Activated B cell treated with CpG ODN at 0.5 μM for 24 hours (primary cell): ENCODE data around the gene MROH2A. TPM values are rescaled to one million over a fixed set of nuclear protein-coding genes. Genes with fewer than 3 reads are reported as not detected.
A peak's percentile ranks its signal among the peaks of the same experiment; 100 is the strongest.

Experiments
- ATAC-seq: fragments of 200-7000 bp; cut with Tn5 transposase; one replicate; pipeline ENCODE4 v1.10.0; 2021; ENCODE audit warnings: low read depth, mild to moderate bottlenecking, moderate library complexity
- CTCF ChIA-PET: fragments of 350-600 bp; sonication (Branson Sonifier 250); formaldehyde crosslinking; loops from one replicate; lab custom pipeline; 2021; ENCODE audit warnings: antibody characterized with exemption; lab: Charles Lee
- POLR2A ChIA-PET: fragments of 350-600 bp; sonication (Branson Sonifier 250); formaldehyde crosslinking; loops from one replicate; lab custom pipeline; 2021; ENCODE audit warnings: antibody characterized with exemption; lab: Charles Lee
- DNase-seq: peaks from one replicate; pipeline ENCODE4 v3.0.0; 2022
- H3K27ac Mint-ChIP-seq: one replicate; pipeline ENCODE4 v1.8.0; 2020; ENCODE audit warnings: mixed read lengths
- H3K27me3 Mint-ChIP-seq: one replicate; pipeline ENCODE4 v1.8.0; 2021; ENCODE audit warnings: mixed read lengths
- H3K36me3 Mint-ChIP-seq: one replicate; pipeline ENCODE4 v1.8.0; 2021; ENCODE audit warnings: low read depth, mixed read lengths
- H3K4me1 Mint-ChIP-seq: one replicate; pipeline ENCODE4 v1.8.0; 2021; ENCODE audit warnings: mixed read lengths
- H3K4me3 Mint-ChIP-seq: one replicate; pipeline ENCODE4 v1.8.0; 2020; ENCODE audit warnings: mild to moderate bottlenecking, mixed read lengths
- H3K9me3 Mint-ChIP-seq: one replicate; pipeline ENCODE4 v1.8.0; 2020; ENCODE audit warnings: mixed read lengths
- CTCF ChIP-seq: fragments of 200-600 bp; IDR thresholded peaks from one replicate; pipeline ENCODE4 v1.8.0; 2022; ENCODE audit warnings: antibody characterized with exemption, mild to moderate bottlenecking
- intact Hi-C: fragments of 100-400 bp; cut with micrococcal nuclease; formaldehyde crosslinking; loops from one replicate; pipeline ENCODE4 v1.15.1; 2024
- total RNA-seq: library from RNA; stranded (reverse); gene quantifications from 2 replicates; pipeline ENCODE4 v1.2.3, GENCODE V29; 2022

Gene MROH2A
- total RNA-seq, 1 donor from 2014 or later = not detected

GRCh38 chr2:233831011-233831721 is 53.0 kb downstream of the MROH2A start:
- no peak overlapping the region for H3K27ac Mint-ChIP-seq
- CTCF ChIA-PET = no interaction called here
- no peaks in the 10 kb centered on the region for H3K27me3 Mint-ChIP-seq
- peaks cover 4% of the 10 kb centered on the region for H3K4me1 Mint-ChIP-seq
- no peaks in the 10 kb centered on the region for H3K36me3 Mint-ChIP-seq
- intact Hi-C loops = no loop called here
- DNase-seq (no peak), ATAC-seq (peak; percentile 18)
- no peak overlapping the region for H3K4me3 Mint-ChIP-seq
- no peaks in the 10 kb centered on the region for H3K9me3 Mint-ChIP-seq
- POLR2A ChIA-PET = no interaction called here
- no peak for TF ChIP-seq CTCF

DNA sequence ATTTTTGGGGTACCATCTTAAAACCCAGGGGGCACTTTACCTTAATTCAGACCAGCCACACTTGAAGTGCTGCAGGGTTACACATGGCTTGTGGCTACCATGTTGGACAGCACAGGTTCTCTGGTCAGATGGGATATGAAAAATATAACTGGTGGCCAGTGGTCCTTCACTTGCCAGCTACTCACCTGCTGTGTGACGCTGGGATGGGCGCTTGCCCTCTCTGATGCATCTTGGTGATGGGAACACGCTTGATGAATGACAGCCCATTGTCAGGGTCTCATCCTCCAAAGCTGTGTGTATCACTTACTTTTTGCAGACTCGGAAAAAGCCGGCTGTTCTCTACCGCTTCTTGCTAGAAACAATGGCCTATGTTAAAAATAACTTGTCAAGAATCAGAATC is 53.7 kb downstream of the MROH2A start:
- ATAC-seq = no peak
- ChIA-PET CTCF (no interaction called here), POLR2A (no interaction called here)
- Mint-ChIP-seq H3K4me1 (peaks cover 4% of the 10 kb centered on the region), H3K9me3 (no peaks in the 10 kb centered on the region), H3K4me3 (no peak overlapping the region), H3K36me3 (no peaks in the 10 kb centered on the region), H3K27me3 (no peaks in the 10 kb centered on the region), H3K27ac (no peak overlapping the region)
- no peak for DNase-seq
- intact Hi-C loops = no loop called here
- no peak for TF ChIP-seq CTCF

DNA sequence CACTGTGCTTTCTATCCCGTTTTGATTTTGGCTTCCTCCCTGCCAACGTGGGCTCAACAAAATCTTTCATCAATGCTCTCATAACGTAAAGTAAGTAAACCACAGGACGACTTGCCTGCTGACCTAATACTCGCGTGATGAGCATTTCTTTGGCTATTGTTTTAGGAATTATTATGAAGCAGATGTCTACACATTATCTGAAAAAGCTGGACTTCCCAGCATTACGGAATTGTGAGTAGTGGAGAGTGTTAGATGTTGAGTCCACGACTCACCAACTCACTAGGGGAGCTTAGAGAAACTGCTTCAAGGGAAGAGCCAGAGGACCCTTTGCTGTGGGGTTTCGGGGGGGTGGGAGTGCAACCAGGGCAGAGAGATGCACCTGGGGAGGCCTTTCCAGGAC is 54.3 kb downstream of the MROH2A start:
- Mint-ChIP-seq H3K27ac (no peak overlapping the region), H3K9me3 (no peaks in the 10 kb centered on the region), H3K27me3 (no peaks in the 10 kb centered on the region), H3K4me3 (no peak overlapping the region), H3K4me1 (peaks cover 4% of the 10 kb centered on the region), H3K36me3 (no peaks in the 10 kb centered on the region)
- DNase-seq (no peak), ATAC-seq (no peak)
- TF ChIP-seq CTCF = no peak
- intact Hi-C loops = no loop called here
- ChIA-PET CTCF (no interaction called here), POLR2A (interaction anchor here (1.2 kb wide), 1 partner anchor 35 kb away, joined by 3 read pairs; the partner anchor contains the start of gene MSL3B)

- no peak for TF ChIP-seq CTCF
- Mint-ChIP-seq H3K4me1 (peaks cover 4% of the 10 kb centered on the region), H3K9me3 (no peaks in the 10 kb centered on the region), H3K4me3 (no peak overlapping the region), H3K27me3 (no peaks in the 10 kb centered on the region), H3K36me3 (no peaks in the 10 kb centered on the region), H3K27ac (no peak overlapping the region)
- POLR2A ChIA-PET = interaction anchor here (1.2 kb wide), 1 partner anchor 35 kb away, joined by 3 read pairs; the partner anchor contains the start of gene MSL3B
- CTCF ChIA-PET = no interaction called here
- ATAC-seq = no peak
- no peak for DNase-seq
- intact Hi-C loops = no loop called here
Observed at GRCh38 chr2:233832869-233833311, 54.8 kb downstream of the MROH2A start.

- DNase-seq (no peak), ATAC-seq (no peak)
- no peak overlapping the region for H3K4me3 Mint-ChIP-seq
- no peak for TF ChIP-seq CTCF
- no peak overlapping the region for H3K27ac Mint-ChIP-seq
- intact Hi-C loops = no loop called here
- ChIA-PET POLR2A (interaction anchor here (1.2 kb wide), 1 partner anchor 34 kb away, joined by 3 read pairs; the partner anchor contains the start of gene MSL3B), CTCF (no interaction called here)
- H3K27me3 Mint-ChIP-seq = no peaks in the 10 kb centered on the region
- no peaks in the 10 kb centered on the region for H3K9me3 Mint-ChIP-seq
- H3K4me1 Mint-ChIP-seq = peaks cover 4% of the 10 kb centered on the region
- H3K36me3 Mint-ChIP-seq = no peaks in the 10 kb centered on the region
Observed at GRCh38 chr2:233833345-233833744, 55.2 kb downstream of the MROH2A start.
